Gastrocnemius medialis (tissue), 4 donors: ENCODE data around the gene NKD2.

Experiments
- POLR2A ChIP-seq, 2 donors: fragments of 450-650 bp; IDR thresholded peaks; one replicate each; pipeline ENCODE4 v1.6.1; 2017; ENCODE audit warnings: antibody characterized with exemption in 2 of 2, mild to moderate bottlenecking in 2 of 2, moderate library complexity in 2 of 2
- TF ChIP-seq, protein P1 (sequence below), 5 experiments: fragments of 450-650 bp in 3 of 5; fragments of 200-600 bp in 2 of 5; sonication (generic) in 2 of 5; IDR thresholded peaks in 4 of 5; conservative IDR thresholded peaks in 1 of 5; 1 replicate in 4 of 5; 2 replicates in 1 of 5; pipeline ENCODE4 v1.5.1; 2016 to 2019; ENCODE audit warnings: antibody characterized with exemption in 5 of 5, mild to moderate bottlenecking in 3 of 5, moderate library complexity in 3 of 5

DNA sequence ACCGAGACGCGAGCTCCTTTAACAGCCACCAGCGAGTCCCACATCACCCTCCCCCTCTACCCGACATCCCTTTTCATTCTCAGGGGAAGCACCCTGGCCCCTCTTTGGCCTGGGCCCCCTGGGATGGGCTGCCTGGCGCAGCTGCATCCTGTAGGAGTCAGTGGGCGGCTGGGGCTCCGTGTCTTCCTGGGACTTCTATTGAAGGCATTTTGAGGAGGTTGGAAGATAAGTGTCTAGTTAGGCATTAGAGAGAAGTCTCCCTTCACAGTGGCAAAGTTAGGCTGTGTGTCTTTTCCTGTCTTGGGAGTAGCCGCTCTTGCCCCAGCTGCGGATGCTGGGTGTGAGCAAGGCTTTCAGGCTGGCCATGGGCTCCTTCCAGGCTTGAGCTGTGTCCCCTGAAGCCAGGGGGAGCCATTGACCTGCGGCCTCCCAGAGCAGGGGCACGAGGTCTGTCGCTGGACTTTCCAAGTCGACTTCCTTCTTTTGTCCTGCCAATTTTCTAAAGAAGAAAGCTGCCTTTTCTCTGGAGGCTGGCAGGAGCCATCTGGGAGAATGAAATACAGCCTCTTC lies 18.6 kb upstream of the NKD2 start:
- TF ChIP-seq, protein P1, sequence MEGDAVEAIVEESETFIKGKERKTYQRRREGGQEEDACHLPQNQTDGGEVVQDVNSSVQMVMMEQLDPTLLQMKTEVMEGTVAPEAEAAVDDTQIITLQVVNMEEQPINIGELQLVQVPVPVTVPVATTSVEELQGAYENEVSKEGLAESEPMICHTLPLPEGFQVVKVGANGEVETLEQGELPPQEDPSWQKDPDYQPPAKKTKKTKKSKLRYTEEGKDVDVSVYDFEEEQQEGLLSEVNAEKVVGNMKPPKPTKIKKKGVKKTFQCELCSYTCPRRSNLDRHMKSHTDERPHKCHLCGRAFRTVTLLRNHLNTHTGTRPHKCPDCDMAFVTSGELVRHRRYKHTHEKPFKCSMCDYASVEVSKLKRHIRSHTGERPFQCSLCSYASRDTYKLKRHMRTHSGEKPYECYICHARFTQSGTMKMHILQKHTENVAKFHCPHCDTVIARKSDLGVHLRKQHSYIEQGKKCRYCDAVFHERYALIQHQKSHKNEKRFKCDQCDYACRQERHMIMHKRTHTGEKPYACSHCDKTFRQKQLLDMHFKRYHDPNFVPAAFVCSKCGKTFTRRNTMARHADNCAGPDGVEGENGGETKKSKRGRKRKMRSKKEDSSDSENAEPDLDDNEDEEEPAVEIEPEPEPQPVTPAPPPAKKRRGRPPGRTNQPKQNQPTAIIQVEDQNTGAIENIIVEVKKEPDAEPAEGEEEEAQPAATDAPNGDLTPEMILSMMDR (IDR thresholded peaks at IDR 0.05 in 4 of 5, conservative IDR thresholded peaks at IDR 0.05 in 1 of 5) = peak; percentile 23 to 53 (median 44)
- TF ChIP-seq POLR2A (IDR thresholded peaks at IDR 0.05) = no peak
